Measurements from ENCODE around the gene ITIH3.

DNA sequence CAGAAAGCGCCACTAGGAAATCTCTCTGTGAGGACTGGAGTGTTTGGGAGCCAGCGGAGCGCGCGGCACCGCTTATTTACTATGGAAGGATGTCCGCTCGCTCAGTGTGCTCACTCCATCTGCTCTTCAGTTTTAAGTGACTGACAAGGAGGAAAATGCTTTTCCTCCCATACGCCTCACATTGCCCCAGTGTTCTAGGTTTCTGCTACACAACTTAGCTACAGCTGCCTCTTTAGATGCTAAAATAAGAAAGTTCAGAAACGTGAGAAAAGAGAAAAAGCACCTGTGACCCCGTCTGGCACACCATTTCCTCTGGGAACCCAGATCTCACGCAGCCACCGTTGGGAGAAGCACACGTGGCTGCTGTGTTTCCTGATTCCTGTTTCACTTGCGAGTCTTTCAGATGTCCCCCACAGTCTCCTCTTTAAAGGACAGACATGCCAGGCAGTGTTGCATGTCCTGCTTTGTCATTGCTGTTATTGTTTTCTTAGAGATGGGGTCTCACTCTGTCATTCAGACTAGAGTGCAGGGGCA is 51.9 kb downstream of the ITIH3 start:
- TF ChIP-seq RAD21 (IDR thresholded peaks at IDR 0.05), result no peak
- TF ChIP-seq, protein P1, sequence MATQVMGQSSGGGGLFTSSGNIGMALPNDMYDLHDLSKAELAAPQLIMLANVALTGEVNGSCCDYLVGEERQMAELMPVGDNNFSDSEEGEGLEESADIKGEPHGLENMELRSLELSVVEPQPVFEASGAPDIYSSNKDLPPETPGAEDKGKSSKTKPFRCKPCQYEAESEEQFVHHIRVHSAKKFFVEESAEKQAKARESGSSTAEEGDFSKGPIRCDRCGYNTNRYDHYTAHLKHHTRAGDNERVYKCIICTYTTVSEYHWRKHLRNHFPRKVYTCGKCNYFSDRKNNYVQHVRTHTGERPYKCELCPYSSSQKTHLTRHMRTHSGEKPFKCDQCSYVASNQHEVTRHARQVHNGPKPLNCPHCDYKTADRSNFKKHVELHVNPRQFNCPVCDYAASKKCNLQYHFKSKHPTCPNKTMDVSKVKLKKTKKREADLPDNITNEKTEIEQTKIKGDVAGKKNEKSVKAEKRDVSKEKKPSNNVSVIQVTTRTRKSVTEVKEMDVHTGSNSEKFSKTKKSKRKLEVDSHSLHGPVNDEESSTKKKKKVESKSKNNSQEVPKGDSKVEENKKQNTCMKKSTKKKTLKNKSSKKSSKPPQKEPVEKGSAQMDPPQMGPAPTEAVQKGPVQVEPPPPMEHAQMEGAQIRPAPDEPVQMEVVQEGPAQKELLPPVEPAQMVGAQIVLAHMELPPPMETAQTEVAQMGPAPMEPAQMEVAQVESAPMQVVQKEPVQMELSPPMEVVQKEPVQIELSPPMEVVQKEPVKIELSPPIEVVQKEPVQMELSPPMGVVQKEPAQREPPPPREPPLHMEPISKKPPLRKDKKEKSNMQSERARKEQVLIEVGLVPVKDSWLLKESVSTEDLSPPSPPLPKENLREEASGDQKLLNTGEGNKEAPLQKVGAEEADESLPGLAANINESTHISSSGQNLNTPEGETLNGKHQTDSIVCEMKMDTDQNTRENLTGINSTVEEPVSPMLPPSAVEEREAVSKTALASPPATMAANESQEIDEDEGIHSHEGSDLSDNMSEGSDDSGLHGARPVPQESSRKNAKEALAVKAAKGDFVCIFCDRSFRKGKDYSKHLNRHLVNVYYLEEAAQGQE (IDR thresholded peaks at IDR 0.05), result no peak
- TF ChIP-seq, protein P2, sequence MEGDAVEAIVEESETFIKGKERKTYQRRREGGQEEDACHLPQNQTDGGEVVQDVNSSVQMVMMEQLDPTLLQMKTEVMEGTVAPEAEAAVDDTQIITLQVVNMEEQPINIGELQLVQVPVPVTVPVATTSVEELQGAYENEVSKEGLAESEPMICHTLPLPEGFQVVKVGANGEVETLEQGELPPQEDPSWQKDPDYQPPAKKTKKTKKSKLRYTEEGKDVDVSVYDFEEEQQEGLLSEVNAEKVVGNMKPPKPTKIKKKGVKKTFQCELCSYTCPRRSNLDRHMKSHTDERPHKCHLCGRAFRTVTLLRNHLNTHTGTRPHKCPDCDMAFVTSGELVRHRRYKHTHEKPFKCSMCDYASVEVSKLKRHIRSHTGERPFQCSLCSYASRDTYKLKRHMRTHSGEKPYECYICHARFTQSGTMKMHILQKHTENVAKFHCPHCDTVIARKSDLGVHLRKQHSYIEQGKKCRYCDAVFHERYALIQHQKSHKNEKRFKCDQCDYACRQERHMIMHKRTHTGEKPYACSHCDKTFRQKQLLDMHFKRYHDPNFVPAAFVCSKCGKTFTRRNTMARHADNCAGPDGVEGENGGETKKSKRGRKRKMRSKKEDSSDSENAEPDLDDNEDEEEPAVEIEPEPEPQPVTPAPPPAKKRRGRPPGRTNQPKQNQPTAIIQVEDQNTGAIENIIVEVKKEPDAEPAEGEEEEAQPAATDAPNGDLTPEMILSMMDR (IDR thresholded peaks at IDR 0.05; ENCODE audit: low read depth, low read length, missing input control), result no peak
- TF ChIP-seq SP1 (IDR thresholded peaks at IDR 0.05), result no peak
